Measurements from ENCODE around the gene KCNK13. TPM values are rescaled to one million over a fixed set of nuclear protein-coding genes. Genes with fewer than 3 reads are reported as not detected.
A peak's percentile ranks its signal among the peaks of the same experiment; 100 is the strongest.

The KCNK13 gene
- total and polyA plus RNA-seq, 9 of the 15 experiments (the other 6 are each of a cell fraction or from before 2014, with no cell fraction given) = 0.03 to 0.05 TPM; not detected in 7

DNA sequence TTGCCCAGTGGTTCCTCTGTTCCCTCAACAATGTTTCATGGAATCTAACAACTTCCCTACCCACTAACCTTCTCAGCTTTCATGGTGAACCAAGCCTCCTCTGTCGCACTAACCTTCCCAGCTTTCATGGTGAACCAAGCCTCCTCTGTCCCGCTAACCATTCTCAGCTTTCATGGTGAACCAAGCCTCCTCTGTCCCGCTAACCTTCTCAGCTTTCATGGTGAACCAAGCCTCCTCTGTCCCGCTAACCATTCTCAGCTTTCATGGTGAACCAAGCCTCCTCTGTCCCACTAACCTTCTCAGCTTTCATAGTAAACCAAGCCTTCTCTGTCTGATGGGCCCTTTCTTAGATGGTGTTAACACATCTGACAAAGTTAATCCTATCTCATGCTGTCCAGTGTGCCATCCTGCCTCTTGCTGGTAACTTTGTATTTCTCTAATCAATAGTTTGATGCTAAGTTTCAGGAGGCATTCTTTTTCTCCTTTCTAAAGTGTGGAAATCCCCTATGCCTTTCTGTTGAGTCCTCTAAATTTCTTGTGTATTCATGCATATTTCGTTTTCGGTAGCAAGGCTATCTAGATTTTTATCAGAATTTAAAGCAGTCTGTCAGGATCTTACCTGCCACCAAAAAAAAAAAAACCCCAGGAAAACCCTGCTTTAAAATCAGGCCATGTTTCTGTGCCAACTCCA lies 26.8 kb upstream of the KCNK13 start:
- no TSS peak for BruUV-seq (replicated peaks)
- Histone ChIP-seq H3K36me3 (ENCODE audit: control insufficient read depth, insufficient read depth, low read length) (peaks cover 36% of the 10 kb centered on the region), H3K27ac (ENCODE audit: extremely low read depth, low read depth, low read length) (no peak overlapping the region), H3K9me1 (ENCODE audit: control insufficient read depth, insufficient read depth, low read length) (no peaks in the 10 kb centered on the region), H3K4me2 (ENCODE audit: insufficient read depth, low read length) (no peak overlapping the region), H2AFZ (ENCODE audit: low read depth, low read length) (no peak overlapping the region), H3K79me2 (ENCODE audit: control insufficient read depth, insufficient read depth, low read length) (no peaks in the 10 kb centered on the region), H3K27me3 (ENCODE audit: control insufficient read depth in 2 of 2, insufficient read depth in 2 of 2, low read length in 2 of 2) (no peaks in the 10 kb centered on the region), H3K4me3 (no peak overlapping the region), H3K9me3 (replicated peaks; ENCODE audit: control insufficient read depth, insufficient read depth, low read depth, low read length) (no peaks in the 10 kb centered on the region), H3K4me1 (replicated peaks in 1 of 2; ENCODE audit: control insufficient read depth in 2 of 2, insufficient read depth in 2 of 2, low read length in 2 of 2) (no peaks in the 10 kb centered on the region), H4K20me1 (replicated peaks; ENCODE audit: control insufficient read depth, insufficient read depth, low read length) (no peaks in the 10 kb centered on the region), H3K9ac (ENCODE audit: insufficient read depth in 1 of 2, low read depth in 2 of 2, low read length in 2 of 2) (no peak overlapping the region)
- POLR2A ChIA-PET = no interaction called here
- ATAC-seq (no peak), DNase-seq (ENCODE audit: extremely low read depth in 1 of 4, low spot score in 3 of 4) (no peak), FAIRE-seq (no peak)
- WGBS (ENCODE audit: insufficient coverage, low coverage, missing lambda C conversion rate) = 96% methylated on average over 4 of the region's 6 CpGs
- in situ Hi-C loops (cut with MboI) (no loop called here), intact Hi-C loops (cut with micrococcal nuclease) (no loop called here)
- TF ChIP-seq, protein P1, sequence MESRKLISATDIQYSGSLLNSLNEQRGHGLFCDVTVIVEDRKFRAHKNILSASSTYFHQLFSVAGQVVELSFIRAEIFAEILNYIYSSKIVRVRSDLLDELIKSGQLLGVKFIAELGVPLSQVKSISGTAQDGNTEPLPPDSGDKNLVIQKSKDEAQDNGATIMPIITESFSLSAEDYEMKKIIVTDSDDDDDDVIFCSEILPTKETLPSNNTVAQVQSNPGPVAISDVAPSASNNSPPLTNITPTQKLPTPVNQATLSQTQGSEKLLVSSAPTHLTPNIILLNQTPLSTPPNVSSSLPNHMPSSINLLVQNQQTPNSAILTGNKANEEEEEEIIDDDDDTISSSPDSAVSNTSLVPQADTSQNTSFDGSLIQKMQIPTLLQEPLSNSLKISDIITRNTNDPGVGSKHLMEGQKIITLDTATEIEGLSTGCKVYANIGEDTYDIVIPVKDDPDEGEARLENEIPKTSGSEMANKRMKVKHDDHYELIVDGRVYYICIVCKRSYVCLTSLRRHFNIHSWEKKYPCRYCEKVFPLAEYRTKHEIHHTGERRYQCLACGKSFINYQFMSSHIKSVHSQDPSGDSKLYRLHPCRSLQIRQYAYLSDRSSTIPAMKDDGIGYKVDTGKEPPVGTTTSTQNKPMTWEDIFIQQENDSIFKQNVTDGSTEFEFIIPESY (CRISPR knock-in tag; IDR thresholded peaks at IDR 0.05) = peak; percentile 42; the same call in 1 of the 2 replicates
- TF ChIP-seq, protein P2, sequence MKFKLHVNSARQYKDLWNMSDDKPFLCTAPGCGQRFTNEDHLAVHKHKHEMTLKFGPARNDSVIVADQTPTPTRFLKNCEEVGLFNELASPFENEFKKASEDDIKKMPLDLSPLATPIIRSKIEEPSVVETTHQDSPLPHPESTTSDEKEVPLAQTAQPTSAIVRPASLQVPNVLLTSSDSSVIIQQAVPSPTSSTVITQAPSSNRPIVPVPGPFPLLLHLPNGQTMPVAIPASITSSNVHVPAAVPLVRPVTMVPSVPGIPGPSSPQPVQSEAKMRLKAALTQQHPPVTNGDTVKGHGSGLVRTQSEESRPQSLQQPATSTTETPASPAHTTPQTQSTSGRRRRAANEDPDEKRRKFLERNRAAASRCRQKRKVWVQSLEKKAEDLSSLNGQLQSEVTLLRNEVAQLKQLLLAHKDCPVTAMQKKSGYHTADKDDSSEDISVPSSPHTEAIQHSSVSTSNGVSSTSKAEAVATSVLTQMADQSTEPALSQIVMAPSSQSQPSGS (CRISPR knock-in tag; IDR thresholded peaks at IDR 0.05) = no peak
- CTCF ChIA-PET (ENCODE audit: low intra/inter-chr PET ratio) = no interaction called here
